GM13977 (cell line): ENCODE measurements around the gene IL18R1.

ENCODE experiments used
- DNase-seq: peaks from one replicate; pipeline ENCODE4 v3.0.0; 2012; ENCODE audit warnings: low spot score
- in situ Hi-C: fragments of 300-500 bp; cut with MboI; formaldehyde crosslinking; loops from one replicate; pipeline ENCODE4 v1.12.0; 2022; ENCODE audit warnings: low sequenced_read_pairs, low pct_unique_long_range_greater_than_20kb, mixed read lengths, inconsistent platforms; ENCODE audit not compliant: unreplicated experiment
- TF ChIP-seq, protein P1 (sequence below): IDR thresholded peaks from 2 replicates; pipeline ENCODE4 v1.5.1; 2012; ENCODE audit warnings: mild to moderate bottlenecking, control low read depth; ENCODE audit not compliant: insufficient read depth; ENCODE audit errors: extremely low read depth, missing control alignments

Gene IL18R1

DNA sequence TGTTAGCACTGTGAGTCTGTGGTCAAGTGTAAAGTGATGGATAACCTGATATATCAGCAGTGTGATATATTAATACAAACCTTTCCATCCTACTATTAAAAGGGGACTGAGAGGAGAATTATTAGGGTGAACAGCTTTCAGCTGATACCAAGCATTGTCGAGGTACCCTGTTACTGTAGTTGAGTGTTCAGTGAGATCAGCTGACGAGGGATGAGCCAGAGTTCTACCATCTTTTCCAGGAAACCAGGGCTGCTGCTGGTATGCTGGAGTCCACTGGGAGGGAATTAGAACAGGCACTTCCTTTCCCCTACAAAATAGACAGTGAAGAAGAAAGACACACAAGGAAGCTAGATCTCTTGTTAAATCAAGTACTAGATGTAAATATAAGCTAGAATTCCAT is 67.8 kb downstream of the IL18R1 start:
- no peak for DNase-seq
- TF ChIP-seq, protein P1, sequence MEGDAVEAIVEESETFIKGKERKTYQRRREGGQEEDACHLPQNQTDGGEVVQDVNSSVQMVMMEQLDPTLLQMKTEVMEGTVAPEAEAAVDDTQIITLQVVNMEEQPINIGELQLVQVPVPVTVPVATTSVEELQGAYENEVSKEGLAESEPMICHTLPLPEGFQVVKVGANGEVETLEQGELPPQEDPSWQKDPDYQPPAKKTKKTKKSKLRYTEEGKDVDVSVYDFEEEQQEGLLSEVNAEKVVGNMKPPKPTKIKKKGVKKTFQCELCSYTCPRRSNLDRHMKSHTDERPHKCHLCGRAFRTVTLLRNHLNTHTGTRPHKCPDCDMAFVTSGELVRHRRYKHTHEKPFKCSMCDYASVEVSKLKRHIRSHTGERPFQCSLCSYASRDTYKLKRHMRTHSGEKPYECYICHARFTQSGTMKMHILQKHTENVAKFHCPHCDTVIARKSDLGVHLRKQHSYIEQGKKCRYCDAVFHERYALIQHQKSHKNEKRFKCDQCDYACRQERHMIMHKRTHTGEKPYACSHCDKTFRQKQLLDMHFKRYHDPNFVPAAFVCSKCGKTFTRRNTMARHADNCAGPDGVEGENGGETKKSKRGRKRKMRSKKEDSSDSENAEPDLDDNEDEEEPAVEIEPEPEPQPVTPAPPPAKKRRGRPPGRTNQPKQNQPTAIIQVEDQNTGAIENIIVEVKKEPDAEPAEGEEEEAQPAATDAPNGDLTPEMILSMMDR = no peak
- in situ Hi-C loops = no loop called here

GRCh38 chr2:102424754-102425153 is 69.2 kb downstream of the IL18R1 start:
- TF ChIP-seq, protein P1 = no peak
- in situ Hi-C loops = loop anchor here (25.0 kb wide), 1 partner anchor 112 kb away; the partner anchor contains the start of gene IL1RL1
- no peak for DNase-seq

GRCh38 chr2:102425441-102426132 is 70.0 kb downstream of the IL18R1 start:
- in situ Hi-C loops = loop anchor here (25.0 kb wide), 1 partner anchor 113 kb away; the partner anchor contains the start of gene IL1RL1
- TF ChIP-seq, protein P1 = no peak

DNA sequence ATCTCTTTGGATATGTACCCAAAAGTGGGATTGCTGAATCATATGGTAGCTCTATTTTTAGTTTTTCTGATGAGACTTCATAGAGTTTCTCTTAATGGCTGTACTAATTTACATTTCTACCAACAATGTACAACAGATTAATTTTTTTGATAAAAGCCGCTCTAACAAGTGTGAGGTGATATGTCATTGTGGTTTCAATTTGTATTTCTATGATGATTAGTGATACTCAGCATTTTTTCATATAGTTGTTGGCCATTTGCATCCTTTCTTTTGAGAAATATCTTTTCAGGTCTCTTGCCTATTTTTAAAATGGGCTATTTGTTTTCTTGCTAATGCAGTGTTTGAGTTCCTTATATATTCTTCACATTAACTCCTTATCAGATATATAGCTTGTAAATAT is 71.7 kb downstream of the IL18R1 start:
- TF ChIP-seq, protein P1 = no peak
- in situ Hi-C loops = loop anchor here (25.0 kb wide), 1 partner anchor 115 kb away; the partner anchor contains the start of gene IL1RL1

More at GRCh38 chr2:102425441-102426132, 70.0 kb downstream of the IL18R1 start:
- no peak for DNase-seq

DNA sequence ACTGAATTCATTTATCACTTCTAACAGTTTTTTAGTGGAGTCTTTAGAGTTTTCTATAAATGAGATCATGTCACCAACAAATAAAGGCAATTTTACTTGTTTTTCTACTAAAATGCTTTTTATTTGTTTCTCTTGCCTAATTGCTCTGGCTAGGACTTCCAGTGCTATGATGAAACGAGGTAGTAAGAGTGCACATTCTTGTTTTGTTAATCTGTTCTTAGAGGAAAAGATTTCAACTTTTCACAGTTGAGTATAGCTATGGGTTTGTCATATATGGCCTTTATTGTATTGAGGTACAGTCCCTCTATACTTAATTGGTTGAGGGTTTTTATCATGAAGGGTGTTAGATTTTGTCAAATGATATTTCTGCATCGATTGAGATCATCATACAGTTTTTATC is 73.0 kb downstream of the IL18R1 start:
- no peak for DNase-seq
- TF ChIP-seq, protein P1 = no peak
- in situ Hi-C loops = loop anchor here (25.0 kb wide), 1 partner anchor 116 kb away; the partner anchor contains the start of gene IL1RL1

More for the DNA sequence above, 71.7 kb downstream of the IL18R1 start:
- no peak for DNase-seq

DNA sequence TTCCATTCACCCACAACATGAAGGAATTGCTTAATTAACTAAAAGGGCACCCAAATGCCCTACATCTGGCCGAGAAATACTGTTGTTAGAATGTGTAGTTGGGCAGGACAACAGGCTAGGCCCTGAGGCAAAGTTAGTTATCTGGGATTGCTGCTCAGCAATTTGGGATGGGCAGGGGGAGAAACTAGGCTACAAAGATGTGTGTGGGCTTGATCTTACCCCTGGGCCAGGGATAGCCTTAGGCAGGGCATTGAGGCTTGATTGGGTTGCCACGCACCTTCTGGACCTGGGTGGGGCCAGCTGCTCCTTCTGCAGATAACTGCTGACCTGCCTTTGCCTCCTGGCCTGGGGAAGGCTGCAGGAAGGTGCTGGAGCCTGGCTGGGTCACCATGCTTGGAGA is 76.8 kb downstream of the IL18R1 start:
- in situ Hi-C loops = loop anchor here (10.0 to 25.0 kb wide), 2 partner anchors 120 to 178 kb away; partner anchors contain the start of gene IL1RL1
- DNase-seq = no peak
- TF ChIP-seq, protein P1 = no peak
